CD4-positive, alpha-beta T cell treated with Interleukin-21 for 1 hour (primary cell): Measurements from ENCODE around the gene PARM1.

Source experiments
- DNase-seq: peaks from one replicate; pipeline ENCODE4 v3.0.0-alpha.2; 2020

PARM1 gene

DNA sequence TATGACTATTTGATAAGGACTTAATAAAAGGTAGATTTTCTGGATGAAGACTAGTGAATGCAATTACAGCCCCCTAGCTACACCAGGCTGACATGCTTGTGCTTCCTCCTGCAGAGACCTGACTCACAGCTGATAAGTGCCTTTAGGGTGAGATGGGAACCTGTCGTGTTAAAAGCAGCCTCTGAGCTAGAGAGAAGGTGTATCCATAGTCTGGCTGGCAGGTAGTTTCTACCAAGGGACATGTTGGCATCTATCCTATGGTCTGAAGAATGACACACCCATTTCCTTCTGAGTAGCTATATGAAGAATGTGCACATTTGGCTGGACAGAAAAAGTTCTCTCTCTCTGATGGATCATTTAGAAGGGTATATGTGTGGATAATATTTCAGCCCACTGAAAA, 64.1 kb downstream of the PARM1 start:
- no peak for DNase-seq

- no peak for DNase-seq
These were observed 65.2 kb downstream of the PARM1 start for GRCh38 chr4:74997948-74998729.

- DNase-seq = no peak
These were observed 66.9 kb downstream of the PARM1 start for GRCh38 chr4:74999714-75000309.

GRCh38 chr4:75001871-75002270, 69.0 kb downstream of the PARM1 start:
- no peak for DNase-seq

- DNase-seq = no peak
These were observed 69.5 kb downstream of the PARM1 start for GRCh38 chr4:75002381-75002780.

DNA sequence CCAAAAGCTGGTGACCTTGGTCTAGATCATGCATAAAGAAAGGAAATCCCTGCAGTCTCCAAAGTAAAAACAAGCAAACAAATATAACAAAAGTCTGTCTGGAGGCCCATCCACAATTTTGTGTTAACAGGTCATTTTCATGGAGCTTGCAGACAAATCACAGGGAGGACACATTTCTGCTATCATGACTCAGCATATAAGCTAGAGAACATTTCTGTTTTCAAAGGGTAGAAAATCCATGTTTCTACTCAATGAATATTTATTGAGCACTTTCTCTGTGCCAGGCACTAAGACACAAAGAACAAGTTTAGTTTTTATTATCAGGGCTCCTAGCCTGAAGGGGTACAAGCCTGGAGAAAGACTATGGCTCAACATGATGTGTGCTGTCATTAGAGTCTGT, 71.1 kb downstream of the PARM1 start:
- no peak for DNase-seq

- no peak for DNase-seq
These were observed 72.1 kb downstream of the PARM1 start for GRCh38 chr4:75004755-75005668.

DNA sequence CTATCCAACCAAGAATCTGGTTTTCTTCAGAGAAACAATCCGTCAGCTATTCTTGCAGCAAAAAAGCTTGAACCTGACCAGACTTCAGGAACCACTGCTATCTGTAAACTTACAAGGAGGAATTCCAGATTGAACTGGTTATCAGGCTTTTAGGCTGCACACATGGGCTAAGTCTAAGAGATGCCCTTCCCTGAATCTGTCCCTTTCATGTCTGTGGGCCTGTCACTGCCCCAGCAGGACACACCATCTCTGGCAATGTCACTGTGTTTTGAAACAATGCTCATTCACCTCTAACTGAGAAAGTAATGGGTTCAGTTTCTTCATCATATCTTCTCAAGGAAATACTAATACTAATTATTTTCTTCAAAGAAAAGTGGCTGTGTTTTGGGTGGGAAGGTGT, 72.8 kb downstream of the PARM1 start:
- DNase-seq = no peak

DNA sequence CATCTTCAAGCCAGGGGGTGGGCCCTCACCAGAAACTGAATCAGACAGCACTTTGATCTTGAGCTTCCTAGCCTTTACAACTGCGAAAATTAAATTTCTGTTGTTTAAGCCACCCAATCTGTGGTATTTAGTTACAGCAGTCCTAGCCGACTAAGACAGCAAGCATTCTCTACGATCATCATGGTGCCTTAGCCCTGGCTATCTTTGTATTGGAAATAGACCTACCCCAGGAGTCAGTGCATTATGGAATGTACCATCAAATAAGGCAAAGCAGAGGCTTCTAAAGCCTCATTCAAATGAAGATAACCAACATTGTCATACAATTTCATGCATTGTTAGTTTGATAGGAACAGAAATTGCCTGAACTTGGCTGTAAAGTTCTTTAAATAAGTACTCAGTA, 75.0 kb downstream of the PARM1 start:
- DNase-seq = no peak

GRCh38 chr4:75009138-75009537, 76.2 kb downstream of the PARM1 start:
- DNase-seq = no peak

DNA sequence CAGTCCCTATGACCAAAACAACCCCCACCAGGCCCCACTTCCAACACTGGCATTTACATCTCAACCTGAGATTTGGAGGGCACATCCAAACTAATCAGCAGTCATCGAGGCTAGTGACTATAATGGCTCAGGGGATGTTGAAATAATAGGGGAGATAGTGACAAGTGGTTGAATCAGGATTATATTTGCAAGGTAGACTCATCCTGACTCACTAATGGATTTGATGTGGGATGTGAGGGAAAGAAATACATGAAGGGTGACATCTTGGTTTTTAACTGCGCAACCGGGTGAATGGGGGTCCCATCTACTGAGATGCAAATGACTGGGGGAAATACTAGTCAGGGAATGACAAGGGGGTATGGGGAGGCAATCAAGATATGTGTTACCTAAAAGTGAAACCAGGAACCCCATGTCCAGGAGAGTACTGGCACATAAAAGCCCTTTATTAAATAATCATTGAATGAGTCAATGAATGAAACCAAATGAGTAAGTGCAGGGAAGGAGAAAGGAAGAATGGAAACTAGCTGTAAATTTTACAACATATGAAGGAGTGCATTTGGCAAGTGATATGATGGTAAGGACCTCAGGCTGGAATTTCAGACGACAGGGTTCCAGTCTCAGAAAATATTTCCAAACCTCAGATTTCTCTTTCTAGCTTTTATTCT, 78.3 kb downstream of the PARM1 start:
- no peak for DNase-seq

DNA sequence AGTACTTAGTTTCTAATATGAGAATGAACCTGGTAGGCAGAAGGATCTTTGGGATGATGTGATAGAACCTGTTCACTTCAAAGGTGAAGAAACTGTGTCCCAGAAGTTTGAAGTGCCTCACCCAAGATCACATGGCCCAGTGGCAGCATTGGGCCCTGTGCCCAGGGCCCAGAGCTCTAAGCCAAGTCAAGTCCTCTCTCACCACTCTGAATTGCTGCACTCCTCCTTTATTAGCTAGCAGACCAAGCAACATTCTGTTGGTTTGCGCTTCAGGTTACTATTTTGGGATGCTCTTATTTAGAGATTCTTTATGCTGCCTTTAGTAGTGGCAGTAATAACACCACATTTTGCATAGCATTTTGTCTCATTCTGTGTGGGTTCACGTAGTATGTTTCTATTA, 82.7 kb downstream of the PARM1 start:
- no peak for DNase-seq

GRCh38 chr4:75016472-75016871, 83.6 kb downstream of the PARM1 start:
- DNase-seq = no peak

DNA sequence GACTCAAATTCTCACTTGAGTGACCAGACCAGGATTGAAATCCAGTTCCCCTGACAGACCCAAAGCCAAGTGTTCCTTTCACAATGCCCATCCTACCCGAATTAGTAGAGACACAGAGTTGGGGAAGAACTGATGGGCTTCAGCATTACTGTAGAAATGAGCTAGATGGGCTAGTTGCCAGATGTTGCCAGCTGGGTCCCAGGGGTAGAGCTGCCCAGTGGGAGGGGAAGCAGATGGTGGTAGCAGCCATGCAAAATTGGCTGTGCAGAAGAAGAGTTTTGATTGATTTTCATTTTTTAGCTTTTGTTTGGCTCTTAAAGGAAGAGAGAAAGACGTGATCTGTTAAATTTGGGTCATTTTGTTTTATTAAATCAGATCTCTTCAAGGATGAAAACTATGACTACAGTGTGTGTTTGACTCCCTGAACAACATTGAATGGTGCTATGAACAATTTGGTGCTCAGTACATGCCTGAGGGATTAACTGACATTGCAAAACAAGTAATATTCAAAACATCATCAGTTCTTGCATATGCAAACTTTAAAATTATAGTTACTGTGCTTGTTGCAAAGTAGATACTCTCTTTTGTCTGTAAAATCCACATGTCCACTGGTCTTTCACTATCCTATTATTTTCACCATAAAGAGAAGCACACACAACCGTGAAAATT, 86.0 kb downstream of the PARM1 start:
- no peak for DNase-seq

GRCh38 chr4:75025431-75025830, 92.5 kb downstream of the PARM1 start:
- no peak for DNase-seq

DNA sequence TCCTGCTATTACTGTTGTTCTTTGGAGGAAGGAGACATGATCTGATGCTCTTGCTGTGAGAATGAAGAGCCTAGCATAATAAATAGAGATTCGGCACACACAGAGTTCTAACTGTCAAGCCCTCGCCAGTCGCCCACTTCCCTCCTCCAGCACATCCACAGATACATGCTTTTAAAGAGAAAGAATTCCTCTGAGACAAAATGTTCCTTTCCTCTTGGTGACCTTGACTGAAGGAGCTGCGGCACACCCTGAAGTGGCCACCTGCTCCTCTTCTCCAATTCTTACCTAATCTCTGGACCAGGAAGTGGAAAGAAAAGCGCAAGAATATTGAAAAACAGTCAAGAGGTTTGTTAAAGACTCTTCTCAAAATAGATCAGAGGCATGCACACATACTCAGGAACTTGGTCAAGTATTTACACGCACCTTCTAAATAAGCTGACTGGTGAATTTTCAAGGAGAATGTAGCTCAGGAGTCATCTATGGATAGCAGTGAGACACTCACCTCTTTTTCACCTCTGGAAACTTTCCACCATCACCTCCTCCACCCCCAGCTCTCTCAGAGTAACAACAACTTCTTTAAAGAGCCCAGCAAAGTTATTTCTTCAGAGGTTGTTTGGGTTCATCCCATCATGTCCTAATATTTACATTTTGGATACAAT, 95.4 kb downstream of the PARM1 start:
- no peak for DNase-seq

DNA sequence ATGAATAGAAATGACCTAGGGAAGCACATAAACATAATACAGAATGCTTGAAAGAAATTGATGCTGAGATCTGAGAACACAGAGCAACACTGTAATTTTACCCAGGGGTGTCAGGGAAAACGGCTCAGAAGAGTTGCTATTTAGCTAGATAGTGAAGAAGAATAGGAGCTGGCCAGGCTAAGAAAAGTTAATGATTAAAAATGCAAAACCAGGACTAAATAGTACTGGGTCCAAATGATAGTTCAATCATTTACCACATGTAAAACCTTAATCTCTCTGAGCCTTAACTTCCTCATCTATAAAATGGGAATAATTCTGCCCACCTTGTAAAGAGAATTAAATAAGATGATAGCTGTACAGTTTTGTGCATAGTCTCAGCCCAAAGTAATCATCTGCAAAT, 97.1 kb downstream of the PARM1 start:
- DNase-seq = no peak

DNA sequence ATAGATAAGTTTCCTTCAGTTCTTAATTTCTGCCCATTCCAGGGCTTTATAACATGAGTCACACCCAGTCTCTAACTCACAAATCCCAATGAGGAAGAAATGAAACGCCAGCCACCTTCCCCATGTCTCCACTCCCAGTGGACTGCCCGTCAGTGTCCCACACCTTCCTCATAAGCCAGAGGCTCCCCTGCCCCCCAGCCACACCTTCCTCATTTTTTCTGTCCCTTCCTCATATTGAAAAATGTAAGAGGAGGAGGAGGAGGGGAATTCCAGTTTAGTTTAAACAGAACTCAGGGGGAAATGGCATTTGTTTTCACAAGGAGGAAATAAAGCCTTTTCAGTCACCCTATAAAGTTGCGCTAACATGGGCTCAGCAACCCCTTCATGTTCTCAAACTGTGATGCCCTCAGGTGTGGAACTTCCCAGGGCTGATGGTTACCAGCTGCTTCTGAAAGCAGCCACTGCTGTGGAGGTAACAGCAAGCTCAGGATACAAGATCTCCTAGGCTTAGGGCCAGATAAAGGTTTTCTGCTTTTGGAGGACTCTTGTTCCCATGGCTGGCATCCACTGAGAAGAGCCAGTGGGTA, 97.8 kb downstream of the PARM1 start:
- no peak for DNase-seq

DNA sequence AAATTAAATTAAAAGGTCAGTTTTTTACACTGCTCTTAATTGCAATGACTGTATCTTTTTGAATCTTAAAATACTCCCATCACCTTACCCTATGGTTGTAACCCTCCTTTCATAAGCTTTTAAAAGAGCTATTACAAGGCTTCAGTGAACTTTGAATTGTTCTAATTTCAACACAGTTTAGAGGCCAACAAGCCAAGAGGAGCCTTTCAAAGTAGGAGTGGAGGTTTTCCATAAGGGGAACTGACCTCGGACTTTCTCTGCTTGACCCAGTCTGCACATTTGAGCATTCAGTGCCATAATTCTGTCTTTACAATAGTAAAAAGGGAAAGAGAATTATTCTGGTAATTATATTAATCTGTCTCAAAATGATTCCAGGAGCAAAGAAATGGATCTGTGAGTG, 98.9 kb downstream of the PARM1 start:
- DNase-seq = no peak

- no peak for DNase-seq
These were observed 101.6 kb downstream of the PARM1 start for GRCh38 chr4:75034523-75034922.

DNA sequence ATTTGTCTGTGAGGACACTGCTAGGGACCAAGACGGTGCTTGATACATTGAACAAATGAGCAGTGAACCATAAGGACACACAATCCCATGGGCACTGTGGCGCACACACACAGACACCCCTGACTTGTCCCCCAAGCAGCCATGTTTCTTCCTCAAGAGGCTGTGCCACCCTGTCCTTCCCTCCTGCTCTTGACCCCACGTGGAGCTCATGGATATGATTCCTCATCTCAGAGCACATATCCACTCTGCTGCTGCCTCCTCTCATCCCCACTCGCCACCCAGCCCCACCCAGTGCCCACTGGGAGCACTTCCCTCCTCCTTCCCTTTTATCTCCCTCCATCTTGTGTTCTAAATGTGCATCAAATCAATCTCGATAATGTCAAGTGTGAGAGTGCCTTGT, 102.4 kb downstream of the PARM1 start:
- no peak for DNase-seq
